ENCODE measurements around the gene AMOT. TPM values are rescaled to one million over a fixed set of nuclear protein-coding genes. Genes with fewer than 3 reads are reported as not detected.

The AMOT gene
- total RNA-seq, 1 experiment from 2014 or later = 4.0 TPM

- no TSS peak for BruUV-seq (replicated peaks)
- no peak overlapping the region for H3K27ac ChIP-seq (ENCODE audit: low read length)
- no peaks in the 10 kb centered on the region for H3K36me3 ChIP-seq (ENCODE audit: control insufficient read depth, insufficient read depth, low read length)
- no peak overlapping the region for H3K4me3 ChIP-seq (ENCODE audit: low read depth in 2 of 2, low read length in 2 of 2)
- intact Hi-C loops (cut with micrococcal nuclease; ENCODE audit: unreplicated experiment) = no loop called here
- DNase-seq (ENCODE audit: low read depth, low spot score) (no peak), ATAC-seq (no peak)
- no peak for TF ChIP-seq SIN3A (IDR thresholded peaks at IDR 0.05; ENCODE audit: borderline replicate concordance, insufficient read depth, low read depth, low read length)
- TF ChIP-seq POLR2AphosphoS5 (IDR thresholded peaks at IDR 0.05; ENCODE audit: low read depth, low read length) = no peak
- TF ChIP-seq, protein P1, sequence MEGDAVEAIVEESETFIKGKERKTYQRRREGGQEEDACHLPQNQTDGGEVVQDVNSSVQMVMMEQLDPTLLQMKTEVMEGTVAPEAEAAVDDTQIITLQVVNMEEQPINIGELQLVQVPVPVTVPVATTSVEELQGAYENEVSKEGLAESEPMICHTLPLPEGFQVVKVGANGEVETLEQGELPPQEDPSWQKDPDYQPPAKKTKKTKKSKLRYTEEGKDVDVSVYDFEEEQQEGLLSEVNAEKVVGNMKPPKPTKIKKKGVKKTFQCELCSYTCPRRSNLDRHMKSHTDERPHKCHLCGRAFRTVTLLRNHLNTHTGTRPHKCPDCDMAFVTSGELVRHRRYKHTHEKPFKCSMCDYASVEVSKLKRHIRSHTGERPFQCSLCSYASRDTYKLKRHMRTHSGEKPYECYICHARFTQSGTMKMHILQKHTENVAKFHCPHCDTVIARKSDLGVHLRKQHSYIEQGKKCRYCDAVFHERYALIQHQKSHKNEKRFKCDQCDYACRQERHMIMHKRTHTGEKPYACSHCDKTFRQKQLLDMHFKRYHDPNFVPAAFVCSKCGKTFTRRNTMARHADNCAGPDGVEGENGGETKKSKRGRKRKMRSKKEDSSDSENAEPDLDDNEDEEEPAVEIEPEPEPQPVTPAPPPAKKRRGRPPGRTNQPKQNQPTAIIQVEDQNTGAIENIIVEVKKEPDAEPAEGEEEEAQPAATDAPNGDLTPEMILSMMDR (IDR thresholded peaks at IDR 0.05) = no peak
- TF ChIP-seq, protein P2, sequence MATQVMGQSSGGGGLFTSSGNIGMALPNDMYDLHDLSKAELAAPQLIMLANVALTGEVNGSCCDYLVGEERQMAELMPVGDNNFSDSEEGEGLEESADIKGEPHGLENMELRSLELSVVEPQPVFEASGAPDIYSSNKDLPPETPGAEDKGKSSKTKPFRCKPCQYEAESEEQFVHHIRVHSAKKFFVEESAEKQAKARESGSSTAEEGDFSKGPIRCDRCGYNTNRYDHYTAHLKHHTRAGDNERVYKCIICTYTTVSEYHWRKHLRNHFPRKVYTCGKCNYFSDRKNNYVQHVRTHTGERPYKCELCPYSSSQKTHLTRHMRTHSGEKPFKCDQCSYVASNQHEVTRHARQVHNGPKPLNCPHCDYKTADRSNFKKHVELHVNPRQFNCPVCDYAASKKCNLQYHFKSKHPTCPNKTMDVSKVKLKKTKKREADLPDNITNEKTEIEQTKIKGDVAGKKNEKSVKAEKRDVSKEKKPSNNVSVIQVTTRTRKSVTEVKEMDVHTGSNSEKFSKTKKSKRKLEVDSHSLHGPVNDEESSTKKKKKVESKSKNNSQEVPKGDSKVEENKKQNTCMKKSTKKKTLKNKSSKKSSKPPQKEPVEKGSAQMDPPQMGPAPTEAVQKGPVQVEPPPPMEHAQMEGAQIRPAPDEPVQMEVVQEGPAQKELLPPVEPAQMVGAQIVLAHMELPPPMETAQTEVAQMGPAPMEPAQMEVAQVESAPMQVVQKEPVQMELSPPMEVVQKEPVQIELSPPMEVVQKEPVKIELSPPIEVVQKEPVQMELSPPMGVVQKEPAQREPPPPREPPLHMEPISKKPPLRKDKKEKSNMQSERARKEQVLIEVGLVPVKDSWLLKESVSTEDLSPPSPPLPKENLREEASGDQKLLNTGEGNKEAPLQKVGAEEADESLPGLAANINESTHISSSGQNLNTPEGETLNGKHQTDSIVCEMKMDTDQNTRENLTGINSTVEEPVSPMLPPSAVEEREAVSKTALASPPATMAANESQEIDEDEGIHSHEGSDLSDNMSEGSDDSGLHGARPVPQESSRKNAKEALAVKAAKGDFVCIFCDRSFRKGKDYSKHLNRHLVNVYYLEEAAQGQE (IDR thresholded peaks at IDR 0.05; ENCODE audit: insufficient read depth in 1 of 2, low read depth in 2 of 2, low read length in 1 of 2) = no peak
- no peak for TF ChIP-seq TCF7L2 (IDR thresholded peaks at IDR 0.05; ENCODE audit: low read depth, low read length)
- no peaks in the 10 kb centered on the region for H3K9me3 ChIP-seq (ENCODE audit: control insufficient read depth, insufficient read depth, low read depth, low read length)
- POLR2A ChIA-PET = no interaction called here
- no peaks in the 10 kb centered on the region for H3K27me3 ChIP-seq (ENCODE audit: control insufficient read depth, insufficient read depth, low read length)
- in situ Hi-C loops (cut with HindIII; ENCODE audit: low pct_unique_long_range_greater_than_20kb, low sequenced_read_pairs) = no loop called here
- CTCF ChIA-PET = no interaction called here
- H3K4me1 ChIP-seq (ENCODE audit: control insufficient read depth, insufficient read depth, low read length) = no peaks in the 10 kb centered on the region
These were observed 102.1 kb downstream of the AMOT start for GRCh38 chrX:112738347-112739033.

DNA sequence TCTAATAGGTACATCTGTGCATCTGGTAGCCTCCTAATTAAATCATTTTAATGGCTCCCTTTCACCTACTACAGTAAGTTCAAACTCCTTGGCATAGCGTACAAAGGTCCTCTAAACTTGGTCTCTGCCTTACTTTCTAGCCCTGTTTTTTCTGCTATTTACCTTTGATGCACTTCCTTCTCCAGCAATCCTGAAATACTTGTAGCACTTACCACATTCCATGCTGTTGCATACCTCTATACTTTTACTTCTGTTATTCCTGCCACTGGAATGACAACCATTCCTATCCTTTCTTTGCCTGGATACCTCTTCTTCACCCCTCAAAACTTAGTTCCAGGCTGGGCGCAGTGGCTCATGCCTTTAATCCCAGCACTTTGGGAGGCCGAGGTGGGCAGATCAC lies 104.3 kb downstream of the AMOT start:
- Histone ChIP-seq H3K4me3 (ENCODE audit: low read depth in 2 of 2, low read length in 2 of 2) (no peak overlapping the region), H3K27ac (ENCODE audit: low read length) (no peak overlapping the region), H3K36me3 (ENCODE audit: control insufficient read depth, insufficient read depth, low read length) (no peaks in the 10 kb centered on the region), H3K4me1 (ENCODE audit: control insufficient read depth, insufficient read depth, low read length) (no peaks in the 10 kb centered on the region), H3K9me3 (ENCODE audit: control insufficient read depth, insufficient read depth, low read depth, low read length) (no peaks in the 10 kb centered on the region), H3K27me3 (ENCODE audit: control insufficient read depth, insufficient read depth, low read length) (no peaks in the 10 kb centered on the region)
- ATAC-seq (no peak), DNase-seq (ENCODE audit: low read depth, low spot score) (no peak)
- CTCF ChIA-PET = no interaction called here
- TF ChIP-seq, protein P1 (IDR thresholded peaks at IDR 0.05) = no peak
- TF ChIP-seq, protein P2 (IDR thresholded peaks at IDR 0.05; ENCODE audit: insufficient read depth in 1 of 2, low read depth in 2 of 2, low read length in 1 of 2) = no peak
- TF ChIP-seq SIN3A (IDR thresholded peaks at IDR 0.05; ENCODE audit: borderline replicate concordance, insufficient read depth, low read depth, low read length) = no peak
- TF ChIP-seq POLR2AphosphoS5 (IDR thresholded peaks at IDR 0.05; ENCODE audit: low read depth, low read length) = no peak
- TF ChIP-seq TCF7L2 (IDR thresholded peaks at IDR 0.05; ENCODE audit: low read depth, low read length) = no peak
- intact Hi-C loops (cut with micrococcal nuclease; ENCODE audit: unreplicated experiment) = no loop called here
- no TSS peak for BruUV-seq (replicated peaks)
- in situ Hi-C loops (cut with HindIII; ENCODE audit: low pct_unique_long_range_greater_than_20kb, low sequenced_read_pairs) = no loop called here
- POLR2A ChIA-PET = no interaction called here

Measured in Panc1 (cell line).